ENCODE results near the gene FABP3. TPM values are rescaled to one million over a fixed set of nuclear protein-coding genes. Genes with fewer than 3 reads are reported as not detected.

FABP3 gene
- total and polyA plus RNA-seq, 8 donors: 7.6 to 73.5 (median 43.0) TPM; not detected in 1

GRCh38 chr1:31373897-31374486, 1.1 kb upstream of the FABP3 start:
- Histone ChIP-seq H3K9me3 (no peaks in the 10 kb centered on the region), H3K27ac (peak overlapping the region; percentile 34 to 86 (median 77)), H3K36me3 (no peaks in the 10 kb centered on the region), H3K4me3 (peak overlapping the region; percentile 45 to 50 (median 48)), H3K4me1 (peaks cover 19 to 57% (median 35%) of the 10 kb centered on the region in 4 donors), H3K27me3 (no peaks in the 10 kb centered on the region)
- WGBS, 5 donors: 32 to 36% (median 34%) methylated on average over 11 of the region's 11 CpGs
- TF ChIP-seq POLR2AphosphoS5 (IDR thresholded peaks at IDR 0.05): no peak
- TF ChIP-seq CTCF (IDR thresholded peaks at IDR 0.05): no peak
- TF ChIP-seq POLR2A (IDR thresholded peaks at IDR 0.05): no peak
- no peak for TF ChIP-seq EP300 (IDR thresholded peaks at IDR 0.05)
- DNase-seq: no peak
- intact Hi-C loops (cut with DNase I; ENCODE audit: low total_unique reads): no loop called here

- 56 to 65% (median 59%) methylated on average over 10 of the region's 10 CpGs for WGBS, 5 donors
- Histone ChIP-seq H3K36me3 (peaks cover 0 to 2% (median under 1%) of the 10 kb centered on the region in 4 donors), H3K4me3 (peak overlapping the region; percentile 45 to 50 (median 48)), H3K27me3 (no peaks in the 10 kb centered on the region), H3K4me1 (peaks cover 19 to 65% (median 39%) of the 10 kb centered on the region in 4 donors), H3K9me3 (no peaks in the 10 kb centered on the region), H3K27ac (peak overlapping the region; percentile 71 to 86 (median 77))
- intact Hi-C loops (cut with DNase I; ENCODE audit: low total_unique reads): no loop called here
- TF ChIP-seq EP300 (IDR thresholded peaks at IDR 0.05): no peak
- TF ChIP-seq POLR2A (IDR thresholded peaks at IDR 0.05): no peak
- TF ChIP-seq POLR2AphosphoS5 (IDR thresholded peaks at IDR 0.05): no peak
- no peak for TF ChIP-seq CTCF (IDR thresholded peaks at IDR 0.05)
- DNase-seq: no peak
These were observed 173 bp downstream of the FABP3 start for GRCh38 chr1:31372751-31373055.

- Histone ChIP-seq H3K27ac (peak overlapping the region in 4 of 5 donors; percentile 74 to 86 (median 80)), H3K4me3 (peak overlapping the region in 2 of 4 donors; percentile 48 to 49), H3K9me3 (no peaks in the 10 kb centered on the region), H3K4me1 (peaks cover 19 to 60% (median 39%) of the 10 kb centered on the region in 4 donors), H3K27me3 (no peaks in the 10 kb centered on the region), H3K36me3 (peaks cover 0 to 8% (median 6%) of the 10 kb centered on the region in 4 donors)
- peak; percentile 24 to 29 for DNase-seq
- intact Hi-C loops (cut with DNase I; ENCODE audit: low total_unique reads): no loop called here
- no peak for TF ChIP-seq POLR2AphosphoS5 (IDR thresholded peaks at IDR 0.05)
- WGBS, 5 donors: 64 to 78% (median 73%) methylated on average over 3 of the region's 3 CpGs
These were observed 825 bp downstream of the FABP3 start for GRCh38 chr1:31372051-31372450.

- H3K9me3 ChIP-seq: no peaks in the 10 kb centered on the region
- DNase-seq: peak in 1 of 2 donors; percentile 68
- H3K4me3 ChIP-seq: no peak overlapping the region
- intact Hi-C loops (cut with DNase I; ENCODE audit: low total_unique reads): no loop called here
- peaks cover 0 to 16% (median 13%) of the 10 kb centered on the region in 4 donors for H3K36me3 ChIP-seq
- WGBS, 5 donors: 49 to 56% (median 53%) methylated on average over 9 to 10 of the region's 10 CpGs
- H3K27me3 ChIP-seq: no peaks in the 10 kb centered on the region
- TF ChIP-seq POLR2AphosphoS5 (IDR thresholded peaks at IDR 0.05): no peak
- no peak for TF ChIP-seq POLR2A (IDR thresholded peaks at IDR 0.05)
- no peak for TF ChIP-seq EP300 (IDR thresholded peaks at IDR 0.05)
- no peak for TF ChIP-seq CTCF (IDR thresholded peaks at IDR 0.05)
- peaks cover 19 to 57% (median 39%) of the 10 kb centered on the region in 4 donors for H3K4me1 ChIP-seq
- H3K27ac ChIP-seq: peak overlapping the region in 4 of 5 donors; percentile 74 to 86 (median 80)
These were observed 1.5 kb downstream of the FABP3 start for GRCh38 chr1:31371121-31371959.
